H1 (cell line): ENCODE results near the gene RAP1A. TPM values are rescaled to one million over a fixed set of nuclear protein-coding genes. Genes with fewer than 3 reads are reported as not detected.

Experiments used
- CTCF ChIA-PET: fragments of 300-600 bp; sonication (Branson Sonifier 250); formaldehyde crosslinking; loops from one replicate; lab custom pipeline; 2021; ENCODE audit not compliant: partially characterized antibody; lab: Charles Lee
- POLR2A ChIA-PET: fragments of 300-600 bp; sonication (Branson Sonifier 250); formaldehyde crosslinking; loops from one replicate; lab custom pipeline; 2021; ENCODE audit warnings: inconsistent platforms; ENCODE audit not compliant: partially characterized antibody; lab: Charles Lee
- DNase-seq, 2 experiments: peaks; one replicate each; pipeline versions ENCODE4 v3.0.0 to v3.0.0-alpha.2; 2010 to 2022; ENCODE audit warnings: low spot score in 2 of 2, low read depth in 1 of 2, mixed read lengths in 1 of 2
- FAIRE-seq: peaks from 2 replicates; lab custom pipeline; 2011; peaks lifted over from hg19 to GRCh38; lab: Jason Lieb, UNC
- H2AFZ ChIP-seq: 2 replicates; pipeline ENCODE4 v1.8.1; 2012; ENCODE audit warnings: low read length, inconsistent platforms
- H2AK5ac ChIP-seq: 2 replicates; pipeline ENCODE4 v1.6.1; 2013; ENCODE audit warnings: low read depth, low read length
- H2BK120ac ChIP-seq: replicated peaks from 2 replicates; pipeline ENCODE3; 2013; ENCODE audit warnings: low read depth, low read length, inconsistent platforms
- H2BK12ac ChIP-seq: 2 replicates; pipeline ENCODE4 v1.6.1; 2013; ENCODE audit warnings: low read depth, low read length
- H2BK15ac ChIP-seq: 2 replicates; pipeline ENCODE4 v1.6.1; 2013; ENCODE audit warnings: low read length
- H2BK20ac ChIP-seq: 2 replicates; pipeline ENCODE4 v1.6.1; 2013; ENCODE audit warnings: low read length
- H2BK5ac ChIP-seq: 2 replicates; pipeline ENCODE4 v1.6.1; 2013; ENCODE audit warnings: low read depth, low read length
- H3K14ac ChIP-seq: 2 replicates; pipeline ENCODE4 v1.6.1; 2013; ENCODE audit warnings: inconsistent platforms; ENCODE audit not compliant: insufficient read length
- H3K18ac ChIP-seq: 2 replicates; pipeline ENCODE4 v1.6.1; 2013; ENCODE audit warnings: low read length; ENCODE audit errors: extremely low read depth
- H3K23ac ChIP-seq: 2 replicates; pipeline ENCODE4 v1.6.1; 2013; ENCODE audit warnings: inconsistent platforms; ENCODE audit not compliant: insufficient read length
- H3K23me2 ChIP-seq: 2 replicates; pipeline ENCODE4 v1.6.1; 2013; ENCODE audit warnings: low read depth, low read length
- H3K27ac ChIP-seq: 2 replicates; pipeline ENCODE4 v1.6.1; 2011; ENCODE audit warnings: low read depth, low read length, inconsistent platforms
- H3K27me3 ChIP-seq, 4 experiments: replicated peaks in 1 of 4; 1 replicate in 1 of 4; 2 replicates in 3 of 4; pipeline versions ENCODE4 v1.6.1 to v1.8.1; 2011 to 2013; ENCODE audit warnings: low read length in 3 of 4, mild to moderate bottlenecking in 3 of 4, inconsistent platforms in 2 of 4, mixed read lengths in 2 of 4, moderate library complexity in 1 of 4; ENCODE audit not compliant: control insufficient read depth in 3 of 4, insufficient read depth in 3 of 4; ENCODE audit errors: extremely low read depth in 1 of 4
- H3K36me3 ChIP-seq, 4 experiments: 2 replicates each; pipeline versions ENCODE4 v1.6.1 to v1.8.1; 2011 to 2013; ENCODE audit warnings: mild to moderate bottlenecking in 4 of 4, low read length in 3 of 4, moderate library complexity in 2 of 4, control low read depth in 1 of 4, inconsistent platforms in 1 of 4; ENCODE audit not compliant: insufficient read depth in 4 of 4, control insufficient read depth in 2 of 4
- H3K4ac ChIP-seq: replicated peaks from 2 replicates; pipeline ENCODE3; 2013; ENCODE audit warnings: low read length, low read depth, mixed read lengths, inconsistent platforms; ENCODE audit not compliant: insufficient read length
- H3K4me1 ChIP-seq, 4 experiments: replicated peaks in 1 of 4; 1 replicate in 1 of 4; 2 replicates in 3 of 4; pipeline versions ENCODE4 v1.6.1 to v1.8.1; 2011 to 2013; ENCODE audit warnings: low read length in 3 of 4, inconsistent platforms in 2 of 4, mixed read lengths in 1 of 4; ENCODE audit not compliant: insufficient read depth in 4 of 4, control insufficient read depth in 3 of 4
- H3K4me2 ChIP-seq, 2 experiments: 2 replicates each; pipeline versions ENCODE4 v1.6.1 to v1.8.1; 2011 to 2013; ENCODE audit warnings: low read depth in 2 of 2, low read length in 2 of 2, control low read depth in 1 of 2, inconsistent platforms in 1 of 2, mild to moderate bottlenecking in 1 of 2; ENCODE audit not compliant: insufficient read depth in 1 of 2
- H3K4me3 ChIP-seq, 4 experiments: fragments of 200-600, 300-600 bp in 1 of 4; sonication (generic), shearing (Covaris generic), sonication (Bioruptor Twin) in 1 of 4; 2 replicates each; pipeline versions ENCODE4 v1.5.1 to v1.8.1; 2011 to 2016; ENCODE audit warnings: low read length in 4 of 4, low read depth in 3 of 4, control low read depth in 2 of 4, inconsistent platforms in 2 of 4, mild to moderate bottlenecking in 2 of 4, mixed read lengths in 1 of 4, moderate library complexity in 1 of 4; ENCODE audit not compliant: insufficient read depth in 2 of 4; ENCODE audit errors: extremely low read depth in 1 of 4
- H3K56ac ChIP-seq: replicated peaks from 2 replicates; pipeline ENCODE3; 2013; ENCODE audit warnings: low read depth, mild to moderate bottlenecking, mixed read lengths, low read length, inconsistent platforms; ENCODE audit not compliant: insufficient read length
- H3K79me1 ChIP-seq: 2 replicates; pipeline ENCODE4 v1.6.1; 2013; ENCODE audit warnings: low read depth, low read length, control low read depth
- H3K79me2 ChIP-seq, 2 experiments: 2 replicates each; pipeline versions ENCODE4 v1.6.1 to v1.8.1; 2012 to 2013; ENCODE audit warnings: low read length in 2 of 2, mild to moderate bottlenecking in 2 of 2, inconsistent platforms in 1 of 2; ENCODE audit not compliant: insufficient read depth in 2 of 2, control insufficient read depth in 1 of 2
- H3K9ac ChIP-seq, 4 experiments: replicated peaks in 1 of 4; 1 replicate in 1 of 4; 2 replicates in 3 of 4; pipeline versions ENCODE4 v1.6.1 to v1.8.1; 2011 to 2013; ENCODE audit warnings: low read depth in 3 of 4, low read length in 3 of 4, control low read depth in 2 of 4, mild to moderate bottlenecking in 2 of 4, moderate library complexity in 2 of 4, inconsistent platforms in 1 of 4; ENCODE audit errors: extremely low read depth in 1 of 4
- H3K9me3 ChIP-seq, 2 experiments: 2 replicates each; pipeline versions ENCODE4 v1.6.1 to v1.8.1; 2012 to 2013; ENCODE audit warnings: mild to moderate bottlenecking in 2 of 2, moderate library complexity in 2 of 2, control low read depth in 1 of 2, inconsistent platforms in 1 of 2, low read depth in 1 of 2, low read length in 1 of 2, mixed read lengths in 1 of 2; ENCODE audit not compliant: insufficient read depth in 2 of 2
- H4K20me1 ChIP-seq, 2 experiments: replicated peaks in 1 of 2; 2 replicates each; pipeline versions ENCODE3 to v1.8.1; 2011 to 2013; ENCODE audit warnings: inconsistent platforms in 2 of 2, low read length in 2 of 2, mild to moderate bottlenecking in 1 of 2; ENCODE audit not compliant: insufficient read depth in 2 of 2, control insufficient read depth in 1 of 2
- H4K5ac ChIP-seq: 2 replicates; pipeline ENCODE4 v1.6.1; 2013; ENCODE audit warnings: low read length, low read depth, mixed read lengths, inconsistent platforms; ENCODE audit not compliant: insufficient read length
- H4K8ac ChIP-seq: 2 replicates; pipeline ENCODE4 v1.8.0; 2013; ENCODE audit warnings: mild to moderate bottlenecking, moderate library complexity, low read length, inconsistent platforms; ENCODE audit not compliant: insufficient read depth; ENCODE audit errors: extremely low read depth
- H4K91ac ChIP-seq: replicated peaks from 2 replicates; pipeline ENCODE3; 2013; ENCODE audit warnings: low read length, mixed read lengths, inconsistent platforms; ENCODE audit not compliant: insufficient read length
- BCL11A ChIP-seq, 2 experiments: IDR thresholded peaks; one replicate each; pipeline ENCODE4 v1.6.1; 2011; ENCODE audit warnings: low read depth in 2 of 2, low read length in 2 of 2, mild to moderate bottlenecking in 2 of 2
- CREB1 ChIP-seq: IDR thresholded peaks from 2 replicates; pipeline ENCODE4 v1.6.1; 2012; ENCODE audit warnings: inconsistent platforms
- TAF1 ChIP-seq: IDR thresholded peaks from 2 replicates; pipeline ENCODE4 v1.6.1; 2011; ENCODE audit warnings: mild to moderate bottlenecking, low read depth, low read length
- WGBS, 2 experiments: shearing (Covaris generic) in 1 of 2; methylation state at CpG; one replicate each; pipeline versions ENCODE4 v1.1.6 to v1.1.7; 2013 to 2015; ENCODE audit warnings: low lambda C conversion rate in 2 of 2, mixed read lengths in 2 of 2, inconsistent platforms in 1 of 2, low coverage in 1 of 2, missing lambda C conversion rate in 1 of 2; ENCODE audit not compliant: insufficient replicate concordance in 2 of 2, insufficient coverage in 1 of 2, insufficient read length in 1 of 2; ENCODE audit errors: extremely low coverage in 1 of 2, missing lambda C conversion rate in 1 of 2; 5-methylcytosine and 5-hydroxymethylcytosine counted together
- polyA plus RNA-seq, 7 experiments: library from polyadenylated mRNA; depleted of rRNA in 3 of 7; stranded (reverse) in 5 of 7; unstranded in 2 of 7; fragments of >200 nt in 5 of 7; fragments of 200-250 nt in 2 of 7; gene quantifications; 1 replicate in 5 of 7; 2 replicates in 1 of 7; 4 replicates in 1 of 7; pipeline versions ENCODE4 v1.2.1 to v1.2.3, GENCODE V29; 2011 to 2013; ENCODE audit warnings: missing spikeins in 2 of 7, mixed read lengths in 2 of 7
- total RNA-seq: library from RNA; stranded (reverse); fragmentation: NEBNext Ultra II Directional; extraction: Animal tissue kit (Norgen Biotek cat#: 25700); gene quantifications from 2 replicates; pipeline ENCODE4 v1.2.1, GENCODE V29; 2021
- TF ChIP-seq, protein P1 (sequence below): IDR thresholded peaks from 2 replicates; pipeline ENCODE4 v1.6.1; 2012; ENCODE audit warnings: inconsistent platforms
- TF ChIP-seq, protein P2 (sequence below), 3 experiments: IDR thresholded peaks; 1 replicate in 2 of 3; 2 replicates in 1 of 3; pipeline versions ENCODE4 v1.5.1 to v1.6.1; 2011; ENCODE audit warnings: low read length in 3 of 3, mild to moderate bottlenecking in 3 of 3, inconsistent platforms in 2 of 3, low read depth in 1 of 3, moderate library complexity in 1 of 3; ENCODE audit not compliant: insufficient read depth in 1 of 3; ENCODE audit errors: control extremely low read depth in 1 of 3
- TF ChIP-seq, protein P3 (sequence below): IDR thresholded peaks from 2 replicates; pipeline ENCODE4 v1.6.1; 2012; ENCODE audit warnings: inconsistent platforms

The RAP1A gene
- total and polyA plus RNA-seq, 2 of the 8 experiments (the other 6 are each of a cell fraction or from before 2014, with no cell fraction given), result 10.9 to 35.8 TPM

- H2BK12ac ChIP-seq, result peak overlapping the region; percentile 75; the same call in 1 of the 2 replicates
- H2BK120ac ChIP-seq, result no peak overlapping the region
- no peak overlapping the region for H3K27ac ChIP-seq
- H3K18ac ChIP-seq, result no peak overlapping the region
- H3K4me1 ChIP-seq, result peaks cover 0 to 3% (median 1%) of the 10 kb centered on the region in 4 experiments; a peak in 6 of 7 replicates
- no peaks in the 10 kb centered on the region for H3K9me3 ChIP-seq
- WGBS, 2 experiments, result 86% methylated on average over 5 of the region's 5 CpGs; no CpG with 5 or more reads in 1 of the 2 experiments
- no peak overlapping the region for H3K14ac ChIP-seq
- no peaks in the 10 kb centered on the region for H3K36me3 ChIP-seq
- peak overlapping the region; percentile 88; the same call in 1 of the 2 replicates for H2AK5ac ChIP-seq
- H3K23me2 ChIP-seq, result peaks cover 10% of the 10 kb centered on the region; the same call in 1 of the 2 replicates
- POLR2A ChIA-PET, result interaction anchor here (1.0 to 19.0 kb wide), 2 partner anchors 12 to 22 kb away, joined by 3 to 343 read pairs; no protein-coding TSS in a partner anchor
- FAIRE-seq, result no peak
- no peak overlapping the region for H3K4me2 ChIP-seq
- no peak overlapping the region for H3K9ac ChIP-seq
- no peak for TF ChIP-seq CREB1
- no peak for TF ChIP-seq TAF1
- TF ChIP-seq, protein P1, sequence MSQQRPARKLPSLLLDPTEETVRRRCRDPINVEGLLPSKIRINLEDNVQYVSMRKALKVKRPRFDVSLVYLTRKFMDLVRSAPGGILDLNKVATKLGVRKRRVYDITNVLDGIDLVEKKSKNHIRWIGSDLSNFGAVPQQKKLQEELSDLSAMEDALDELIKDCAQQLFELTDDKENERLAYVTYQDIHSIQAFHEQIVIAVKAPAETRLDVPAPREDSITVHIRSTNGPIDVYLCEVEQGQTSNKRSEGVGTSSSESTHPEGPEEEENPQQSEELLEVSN, result no peak
- TF ChIP-seq, protein P2, sequence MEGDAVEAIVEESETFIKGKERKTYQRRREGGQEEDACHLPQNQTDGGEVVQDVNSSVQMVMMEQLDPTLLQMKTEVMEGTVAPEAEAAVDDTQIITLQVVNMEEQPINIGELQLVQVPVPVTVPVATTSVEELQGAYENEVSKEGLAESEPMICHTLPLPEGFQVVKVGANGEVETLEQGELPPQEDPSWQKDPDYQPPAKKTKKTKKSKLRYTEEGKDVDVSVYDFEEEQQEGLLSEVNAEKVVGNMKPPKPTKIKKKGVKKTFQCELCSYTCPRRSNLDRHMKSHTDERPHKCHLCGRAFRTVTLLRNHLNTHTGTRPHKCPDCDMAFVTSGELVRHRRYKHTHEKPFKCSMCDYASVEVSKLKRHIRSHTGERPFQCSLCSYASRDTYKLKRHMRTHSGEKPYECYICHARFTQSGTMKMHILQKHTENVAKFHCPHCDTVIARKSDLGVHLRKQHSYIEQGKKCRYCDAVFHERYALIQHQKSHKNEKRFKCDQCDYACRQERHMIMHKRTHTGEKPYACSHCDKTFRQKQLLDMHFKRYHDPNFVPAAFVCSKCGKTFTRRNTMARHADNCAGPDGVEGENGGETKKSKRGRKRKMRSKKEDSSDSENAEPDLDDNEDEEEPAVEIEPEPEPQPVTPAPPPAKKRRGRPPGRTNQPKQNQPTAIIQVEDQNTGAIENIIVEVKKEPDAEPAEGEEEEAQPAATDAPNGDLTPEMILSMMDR (IDR thresholded peaks at IDR 0.05; ENCODE audit: control extremely low read depth in 1 of 3, insufficient read depth in 1 of 3, low read depth in 1 of 3, low read length in 3 of 3), result peak in 2 of 3 experiments; percentile 4 to 7; a peak in 2 of 4 replicates
- TF ChIP-seq BCL11A (IDR thresholded peaks at IDR 0.05; ENCODE audit: low read depth in 2 of 2, low read length in 2 of 2), result no peak
- TF ChIP-seq, protein P3, sequence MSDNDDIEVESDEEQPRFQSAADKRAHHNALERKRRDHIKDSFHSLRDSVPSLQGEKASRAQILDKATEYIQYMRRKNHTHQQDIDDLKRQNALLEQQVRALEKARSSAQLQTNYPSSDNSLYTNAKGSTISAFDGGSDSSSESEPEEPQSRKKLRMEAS, result no peak
- TF ChIP-seq, all 59 proteins: peak for 1
- Histone ChIP-seq H4K91ac (no peak overlapping the region), H3K79me2 (no peaks in the 10 kb centered on the region), H4K5ac (no peak overlapping the region), H3K27me3 (peaks cover 0 to 6% (median 4%) of the 10 kb centered on the region in 4 experiments; a peak in 3 of 7 replicates), H2BK20ac (no peak overlapping the region), H2BK15ac (no peak overlapping the region), H3K79me1 (no peaks in the 10 kb centered on the region), H3K56ac (no peak overlapping the region), H4K20me1 (no peaks in the 10 kb centered on the region), H2BK5ac (no peak overlapping the region), H4K8ac (no peak overlapping the region), H3K4ac (no peak overlapping the region), H2AFZ (no peak overlapping the region), H3K4me3 (no peak overlapping the region), H3K23ac (no peak overlapping the region)
- CTCF ChIA-PET, result interaction anchor here (0.8 to 42.0 kb wide), 8 partner anchors 1 to 245 kb away, joined by 3 to 1070 read pairs (median 4); partner anchors contain the start of genes DDX20 and INKA2
- no peak for DNase-seq
Observed at GRCh38 chr1:111742938-111743549, 123.5 kb downstream of the RAP1A start.
